NB4 (cell line): ENCODE data around the gene LIN9.

Experiments used
- DNase-seq: peaks from one replicate; pipeline ENCODE4 v3.0.0; 2010; ENCODE audit warnings: low read depth
- H3K4me3 ChIP-seq: one replicate; pipeline ENCODE4 v1.5.1; 2011; ENCODE audit warnings: mild to moderate bottlenecking, low read depth, low read length, moderate library complexity
- MYC ChIP-seq: IDR thresholded peaks from 2 replicates; pipeline ENCODE4 v1.6.1; 2011; ENCODE audit warnings: low read depth, low read length
- POLR2A ChIP-seq: IDR thresholded peaks from 2 replicates; pipeline ENCODE4 v1.6.1; 2011; ENCODE audit warnings: mild to moderate bottlenecking; ENCODE audit not compliant: insufficient read length; ENCODE audit errors: extremely low read depth
- TF ChIP-seq, protein P1 (sequence below): IDR thresholded peaks from 2 replicates; pipeline ENCODE4 v1.6.1; 2011; ENCODE audit warnings: low read depth, low read length
- TF ChIP-seq, protein P2 (sequence below): IDR thresholded peaks from one replicate; pipeline ENCODE4 v1.5.1; 2012; ENCODE audit warnings: low read depth, low read length

LIN9 gene

DNA sequence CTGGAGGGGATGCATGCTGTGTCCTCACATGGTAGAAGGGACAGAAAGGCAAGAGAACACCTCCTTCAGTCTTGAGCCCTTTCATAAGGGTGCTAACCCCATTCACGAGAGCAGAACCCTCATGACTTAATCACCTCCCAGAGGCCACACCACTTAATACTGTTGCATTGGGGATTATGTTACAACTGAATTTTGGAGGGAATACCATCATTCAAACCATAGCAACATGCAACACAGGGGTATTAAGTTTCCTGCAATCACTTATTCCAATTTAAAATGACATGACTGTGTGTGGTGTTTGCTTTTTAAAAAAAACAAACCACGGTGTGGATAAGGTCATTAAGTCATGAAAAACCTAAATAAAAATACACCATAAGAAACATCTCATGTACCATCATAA, 3.1 kb upstream of the LIN9 start:
- DNase-seq: no peak
- TF ChIP-seq, protein P1, sequence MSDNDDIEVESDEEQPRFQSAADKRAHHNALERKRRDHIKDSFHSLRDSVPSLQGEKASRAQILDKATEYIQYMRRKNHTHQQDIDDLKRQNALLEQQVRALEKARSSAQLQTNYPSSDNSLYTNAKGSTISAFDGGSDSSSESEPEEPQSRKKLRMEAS: no peak
- TF ChIP-seq, protein P2, sequence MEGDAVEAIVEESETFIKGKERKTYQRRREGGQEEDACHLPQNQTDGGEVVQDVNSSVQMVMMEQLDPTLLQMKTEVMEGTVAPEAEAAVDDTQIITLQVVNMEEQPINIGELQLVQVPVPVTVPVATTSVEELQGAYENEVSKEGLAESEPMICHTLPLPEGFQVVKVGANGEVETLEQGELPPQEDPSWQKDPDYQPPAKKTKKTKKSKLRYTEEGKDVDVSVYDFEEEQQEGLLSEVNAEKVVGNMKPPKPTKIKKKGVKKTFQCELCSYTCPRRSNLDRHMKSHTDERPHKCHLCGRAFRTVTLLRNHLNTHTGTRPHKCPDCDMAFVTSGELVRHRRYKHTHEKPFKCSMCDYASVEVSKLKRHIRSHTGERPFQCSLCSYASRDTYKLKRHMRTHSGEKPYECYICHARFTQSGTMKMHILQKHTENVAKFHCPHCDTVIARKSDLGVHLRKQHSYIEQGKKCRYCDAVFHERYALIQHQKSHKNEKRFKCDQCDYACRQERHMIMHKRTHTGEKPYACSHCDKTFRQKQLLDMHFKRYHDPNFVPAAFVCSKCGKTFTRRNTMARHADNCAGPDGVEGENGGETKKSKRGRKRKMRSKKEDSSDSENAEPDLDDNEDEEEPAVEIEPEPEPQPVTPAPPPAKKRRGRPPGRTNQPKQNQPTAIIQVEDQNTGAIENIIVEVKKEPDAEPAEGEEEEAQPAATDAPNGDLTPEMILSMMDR: no peak
- no peak overlapping the region for H3K4me3 ChIP-seq

DNA sequence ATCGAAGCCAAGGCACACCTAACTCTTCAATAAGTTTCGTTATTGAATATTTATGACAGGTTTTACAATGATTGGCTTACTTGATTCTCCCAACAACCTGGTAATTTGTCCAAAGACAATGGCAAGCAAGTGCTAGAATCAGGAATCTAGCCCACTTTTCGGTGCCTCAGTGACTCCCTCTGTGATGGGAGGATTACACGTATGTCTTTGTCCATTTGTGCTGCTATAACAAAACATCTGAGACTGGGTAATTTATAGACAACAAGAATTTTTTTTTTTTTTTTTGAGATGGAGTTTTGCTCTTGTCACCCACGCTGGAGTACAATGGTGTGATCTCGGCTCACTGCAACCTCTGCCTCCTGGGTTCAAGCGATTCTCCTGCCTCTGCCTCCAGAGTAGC, 2.4 kb upstream of the LIN9 start:
- TF ChIP-seq, protein P1: no peak
- TF ChIP-seq MYC (no peak), POLR2A (no peak)
- TF ChIP-seq, protein P2: no peak
- H3K4me3 ChIP-seq: no peak overlapping the region
- DNase-seq: no peak

DNA sequence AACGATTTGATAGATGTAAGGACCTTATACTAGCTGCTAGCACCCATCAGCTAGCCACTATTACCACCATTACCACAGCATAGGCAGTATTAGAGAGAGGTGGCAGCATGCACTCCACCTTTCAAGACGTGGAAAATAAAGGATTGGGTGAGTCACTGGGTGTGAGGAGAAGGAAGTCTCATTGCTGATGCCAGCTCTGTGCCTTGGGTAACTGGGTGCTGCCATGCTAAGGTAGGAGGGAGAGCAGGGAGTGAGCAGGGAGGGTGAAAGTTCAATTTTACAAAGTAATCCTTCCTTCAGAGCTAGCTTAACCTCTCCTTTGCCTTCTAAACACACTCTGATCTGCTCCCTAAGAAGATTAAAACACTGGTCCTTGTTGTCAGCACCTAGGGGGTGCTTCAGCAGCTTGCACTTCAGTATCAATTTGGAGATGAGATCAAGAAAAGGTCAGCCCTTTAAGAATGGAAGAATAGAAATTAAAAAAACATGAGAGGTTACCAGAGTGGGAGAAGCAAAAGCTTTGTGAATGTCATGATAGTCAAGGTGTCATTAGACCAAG, 1.8 kb upstream of the LIN9 start:
- TF ChIP-seq, protein P1: no peak
- TF ChIP-seq MYC: no peak
- peak; percentile 31 for DNase-seq
- H3K4me3 ChIP-seq: no peak overlapping the region

DNA sequence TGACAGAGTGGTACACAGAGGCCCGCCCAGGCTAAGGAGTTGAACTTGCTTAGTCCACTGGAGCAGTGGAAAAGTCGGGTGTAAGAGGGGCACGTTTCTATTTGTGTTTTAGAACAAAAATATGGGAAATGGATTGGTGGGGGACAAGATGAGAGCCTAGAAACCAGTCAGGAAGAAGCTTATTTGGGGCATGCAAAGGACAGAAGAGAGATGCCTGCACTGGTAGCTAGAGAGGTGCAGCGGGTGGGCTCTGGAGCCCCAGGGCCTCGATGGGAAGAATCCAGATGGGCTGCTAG, 1.2 kb upstream of the LIN9 start:
- H3K4me3 ChIP-seq: peak overlapping the region; percentile 62
- DNase-seq: no peak
- TF ChIP-seq POLR2A (no peak), MYC (no peak)
- TF ChIP-seq, protein P1: no peak
- TF ChIP-seq, protein P2: no peak

DNA sequence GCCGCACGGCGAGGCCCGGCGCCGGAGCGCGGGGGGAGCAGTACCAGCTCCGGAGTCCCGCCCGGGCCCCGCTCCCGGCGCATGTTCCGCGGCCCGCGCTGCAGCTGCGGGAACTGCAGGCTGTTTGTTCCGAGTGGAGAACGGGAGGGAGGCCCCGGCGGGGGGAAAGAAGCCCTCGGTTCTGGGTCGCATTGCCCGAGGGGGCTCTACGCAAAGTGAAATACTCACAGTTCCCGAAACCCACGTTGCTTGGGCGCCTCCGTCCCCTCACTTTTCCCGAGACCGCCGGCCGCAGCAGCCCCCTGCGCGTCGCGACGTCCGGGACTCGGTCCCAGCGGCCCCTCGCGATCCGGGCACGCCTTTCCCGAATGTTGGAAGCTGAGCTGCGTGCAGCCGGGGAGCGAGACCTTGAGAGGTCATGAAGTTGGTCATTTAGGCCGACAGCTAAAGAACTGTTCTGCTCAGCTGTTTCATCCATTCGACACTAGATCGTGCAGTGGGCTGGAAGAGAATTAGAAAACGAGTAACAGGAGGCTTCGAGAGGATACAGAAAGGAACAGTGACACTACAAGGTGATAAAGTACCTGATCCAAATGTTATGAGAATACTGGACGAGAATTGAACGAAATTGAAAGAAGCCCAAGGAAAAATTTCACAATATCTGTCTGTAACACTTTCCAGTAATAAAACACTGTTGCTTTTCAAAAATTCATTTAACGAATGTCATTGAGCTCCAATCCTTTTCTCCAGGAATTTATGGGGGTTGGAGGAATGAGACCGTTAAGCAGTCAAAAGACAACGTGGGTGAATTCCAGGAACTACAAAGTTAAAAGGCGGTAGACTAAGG, 657 bp upstream of the LIN9 start:
- peak; percentile 18 for DNase-seq
- peak overlapping the region; percentile 62 for H3K4me3 ChIP-seq
- TF ChIP-seq, protein P1: peak; percentile 36
- TF ChIP-seq MYC: peak; percentile 34; the same call in 1 of the 2 replicates
- no peak for TF ChIP-seq POLR2A

DNA sequence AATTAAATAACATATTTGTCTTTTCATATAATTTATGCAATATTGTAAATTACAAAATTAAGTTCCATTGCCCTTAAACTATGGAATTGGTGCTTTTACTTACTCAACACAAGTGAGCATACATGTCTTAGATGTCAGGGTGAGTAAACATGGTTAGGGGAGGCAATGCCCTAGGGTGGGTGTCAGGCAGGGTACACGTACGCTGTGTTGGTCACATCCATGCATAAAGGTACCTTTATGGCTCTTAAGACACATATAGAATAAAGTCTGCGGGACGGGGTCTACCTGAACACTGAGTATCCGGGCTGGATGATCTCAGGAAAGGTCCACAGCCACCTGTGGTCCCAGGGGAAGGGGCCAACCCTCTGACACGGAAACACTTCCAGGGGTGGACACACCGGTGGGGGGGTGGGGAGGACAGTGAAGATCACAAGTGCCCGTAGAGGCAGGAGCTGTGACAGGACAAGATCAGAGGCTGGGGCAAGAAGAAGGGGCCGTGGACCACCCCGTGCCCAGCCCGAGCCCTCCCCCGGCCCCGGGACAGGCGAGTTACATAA, 720 bp downstream of the LIN9 start:
- peak overlapping the region; percentile 86 for H3K4me3 ChIP-seq
- TF ChIP-seq, protein P1: no peak
- TF ChIP-seq, protein P2: no peak
- TF ChIP-seq MYC (no peak), POLR2A (no peak)
- DNase-seq: no peak
